PC-9 (cell line): ENCODE data around the gene ATP7B. TPM values are rescaled to one million over a fixed set of nuclear protein-coding genes. Genes with fewer than 3 reads are reported as not detected.

Source experiments
- BruUV-seq: library from RNA; stranded (reverse); fragments of 400-500 nt; replicated peaks from 2 replicates; lab custom pipeline; 2021; lab: Mats Ljungman, UMichigan
- CTCF ChIA-PET: fragments of 300-600 bp; sonication (Branson Sonifier 250); formaldehyde crosslinking; loops from one replicate; lab custom pipeline; 2022; ENCODE audit warnings: antibody characterized with exemption; lab: Charles Lee
- POLR2A ChIA-PET: fragments of 300-600 bp; sonication (Branson Sonifier 250); formaldehyde crosslinking; loops from one replicate; lab custom pipeline; 2022; ENCODE audit warnings: antibody characterized with exemption; ENCODE audit not compliant: unreplicated experiment; lab: Charles Lee
- DNase-seq, 2 experiments: peaks; one replicate each; pipeline versions ENCODE4 v3.0.0 to v3.0.0-alpha.2; 2015 to 2022; ENCODE audit warnings: mixed read lengths in 1 of 2
- H2AFZ ChIP-seq: fragments of 200-600 bp; sonication (generic); 2 replicates; pipeline ENCODE4 v1.8.1; 2017; ENCODE audit warnings: antibody characterized with exemption
- H3F3A ChIP-seq: fragments of 200-600 bp; sonication (generic); 2 replicates; pipeline ENCODE4 v1.8.1; 2017; ENCODE audit warnings: antibody characterized with exemption, mild to moderate bottlenecking, low read depth; ENCODE audit not compliant: insufficient read depth
- H3K27ac ChIP-seq: fragments of 200-600 bp; sonication (generic); 2 replicates; pipeline ENCODE4 v1.6.1; 2016; ENCODE audit warnings: mixed run types
- H3K27me3 ChIP-seq: fragments of 200-600 bp; sonication (generic); 2 replicates; pipeline ENCODE4 v1.6.1; 2016; ENCODE audit warnings: low read depth, mixed run types; ENCODE audit not compliant: insufficient read depth
- H3K36me3 ChIP-seq: fragments of 200-600 bp; sonication (generic); 2 replicates; pipeline ENCODE4 v1.6.1; 2016; ENCODE audit warnings: low read depth, mixed run types
- H3K4me1 ChIP-seq: fragments of 200-600 bp; sonication (generic); replicated peaks from 2 replicates; pipeline ENCODE4 v1.6.1; 2016; ENCODE audit warnings: mixed run types; ENCODE audit not compliant: insufficient read depth
- H3K4me2 ChIP-seq: fragments of 200-600 bp; sonication (generic); 2 replicates; pipeline ENCODE4 v1.6.1; 2017; ENCODE audit warnings: mixed run types
- H3K4me3 ChIP-seq: fragments of 200-600 bp; sonication (generic); 2 replicates; pipeline ENCODE4 v1.6.1; 2016; ENCODE audit warnings: mixed run types
- H3K79me2 ChIP-seq: fragments of 200-600 bp; sonication (generic); 2 replicates; pipeline ENCODE4 v1.6.1; 2017; ENCODE audit warnings: low read depth, mixed run types
- H3K9me2 ChIP-seq: fragments of 200-600 bp; sonication (generic); 2 replicates; pipeline ENCODE4 v1.8.1; 2017; ENCODE audit warnings: mild to moderate bottlenecking; ENCODE audit not compliant: insufficient read depth
- H3K9me3 ChIP-seq: fragments of 200-600 bp; sonication (generic); 2 replicates; pipeline ENCODE4 v1.8.1; 2016; ENCODE audit warnings: low read depth; ENCODE audit not compliant: insufficient read depth
- H4K20me1 ChIP-seq: fragments of 200-600 bp; sonication (generic); 2 replicates; pipeline ENCODE4 v1.8.1; 2017; ENCODE audit not compliant: insufficient read depth
- EZH2 ChIP-seq: fragments of 200-600 bp; sonication (generic); IDR thresholded peaks from 2 replicates; pipeline ENCODE4 v1.8.0; 2017; ENCODE audit warnings: antibody characterized with exemption, low read depth
- intact Hi-C: fragments of 100-400 bp; cut with micrococcal nuclease; formaldehyde crosslinking; loops from one replicate; pipeline ENCODE4 v1.10.0; 2022; ENCODE audit not compliant: unreplicated experiment
- total RNA-seq: library from RNA; stranded (reverse); gene quantifications from 2 replicates; pipeline ENCODE4 v1.2.3, GENCODE V29; 2021
- TF ChIP-seq, protein P1 (sequence below): fragments of 200-600 bp; sonication (generic); conservative IDR thresholded peaks from 2 replicates; pipeline ENCODE4 v1.6.1; 2017; ENCODE audit warnings: mixed run types, antibody characterized with exemption, mild to moderate bottlenecking, moderate library complexity

ATP7B gene
- total RNA-seq, 1 experiment from 2014 or later: 1.2 TPM

- Histone ChIP-seq H3K9me3 (no peaks in the 10 kb centered on the region), H3K36me3 (no peaks in the 10 kb centered on the region), H3K27ac (no peak overlapping the region), H4K20me1 (no peaks in the 10 kb centered on the region), H3K79me2 (no peaks in the 10 kb centered on the region), H3F3A (no peaks in the 10 kb centered on the region), H3K9me2 (no peaks in the 10 kb centered on the region), H3K4me3 (no peak overlapping the region), H3K4me1 (peaks cover 10% of the 10 kb centered on the region; the same call in 1 of the 2 replicates), H3K4me2 (no peak overlapping the region), H3K27me3 (no peaks in the 10 kb centered on the region), H2AFZ (no peak overlapping the region)
- intact Hi-C loops: no loop called here
- no peak for DNase-seq
- no peak for TF ChIP-seq EZH2
- TF ChIP-seq, protein P1, sequence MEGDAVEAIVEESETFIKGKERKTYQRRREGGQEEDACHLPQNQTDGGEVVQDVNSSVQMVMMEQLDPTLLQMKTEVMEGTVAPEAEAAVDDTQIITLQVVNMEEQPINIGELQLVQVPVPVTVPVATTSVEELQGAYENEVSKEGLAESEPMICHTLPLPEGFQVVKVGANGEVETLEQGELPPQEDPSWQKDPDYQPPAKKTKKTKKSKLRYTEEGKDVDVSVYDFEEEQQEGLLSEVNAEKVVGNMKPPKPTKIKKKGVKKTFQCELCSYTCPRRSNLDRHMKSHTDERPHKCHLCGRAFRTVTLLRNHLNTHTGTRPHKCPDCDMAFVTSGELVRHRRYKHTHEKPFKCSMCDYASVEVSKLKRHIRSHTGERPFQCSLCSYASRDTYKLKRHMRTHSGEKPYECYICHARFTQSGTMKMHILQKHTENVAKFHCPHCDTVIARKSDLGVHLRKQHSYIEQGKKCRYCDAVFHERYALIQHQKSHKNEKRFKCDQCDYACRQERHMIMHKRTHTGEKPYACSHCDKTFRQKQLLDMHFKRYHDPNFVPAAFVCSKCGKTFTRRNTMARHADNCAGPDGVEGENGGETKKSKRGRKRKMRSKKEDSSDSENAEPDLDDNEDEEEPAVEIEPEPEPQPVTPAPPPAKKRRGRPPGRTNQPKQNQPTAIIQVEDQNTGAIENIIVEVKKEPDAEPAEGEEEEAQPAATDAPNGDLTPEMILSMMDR: no peak
- BruUV-seq: no TSS peak
- POLR2A ChIA-PET: no interaction called here
- CTCF ChIA-PET: no interaction called here
Observed at GRCh38 chr13:51955281-51955771, 55.9 kb downstream of the ATP7B start.

GRCh38 chr13:51953347-51954195 is 57.7 kb downstream of the ATP7B start:
- Histone ChIP-seq H3K79me2 (no peaks in the 10 kb centered on the region), H3K9me3 (no peaks in the 10 kb centered on the region), H3K27ac (no peak overlapping the region), H3K36me3 (no peaks in the 10 kb centered on the region), H3K9me2 (no peaks in the 10 kb centered on the region), H3F3A (no peaks in the 10 kb centered on the region), H3K4me2 (no peak overlapping the region), H2AFZ (no peak overlapping the region), H3K4me1 (peaks cover 10% of the 10 kb centered on the region; the same call in 1 of the 2 replicates), H4K20me1 (no peaks in the 10 kb centered on the region), H3K4me3 (no peak overlapping the region), H3K27me3 (no peaks in the 10 kb centered on the region)
- POLR2A ChIA-PET: no interaction called here
- intact Hi-C loops: no loop called here
- BruUV-seq: no TSS peak
- TF ChIP-seq, protein P1: no peak
- TF ChIP-seq EZH2: no peak
- CTCF ChIA-PET: no interaction called here
- DNase-seq: no peak

- Histone ChIP-seq H3K4me2 (no peak overlapping the region), H2AFZ (no peak overlapping the region), H3K9me3 (no peaks in the 10 kb centered on the region), H3K4me3 (no peak overlapping the region), H3K36me3 (no peaks in the 10 kb centered on the region), H3K79me2 (no peaks in the 10 kb centered on the region), H3K9me2 (no peaks in the 10 kb centered on the region), H4K20me1 (no peaks in the 10 kb centered on the region), H3K4me1 (no peaks in the 10 kb centered on the region), H3K27ac (no peak overlapping the region), H3F3A (no peaks in the 10 kb centered on the region), H3K27me3 (no peaks in the 10 kb centered on the region)
- ChIA-PET POLR2A (no interaction called here), CTCF (no interaction called here)
- no TSS peak for BruUV-seq
- DNase-seq: no peak
- intact Hi-C loops: no loop called here
- TF ChIP-seq EZH2: no peak
Observed at GRCh38 chr13:51950722-51951121, 60.5 kb downstream of the ATP7B start.
